IPS DF 6.9 (cell line): ENCODE measurements around the gene ACCSL.

Experiments
- DNase-seq: peaks from one replicate; pipeline ENCODE4 v3.0.0-alpha.2; 2013; ENCODE audit warnings: low read depth, low spot score
- H3K27ac ChIP-seq: one replicate; pipeline ENCODE4 v1.5.1; 2013; ENCODE audit warnings: low read length, control low read depth
- H3K27me3 ChIP-seq: 2 replicates; pipeline ENCODE4 v1.6.1; 2013; ENCODE audit warnings: mild to moderate bottlenecking, low read length; ENCODE audit not compliant: control insufficient read depth, insufficient read depth
- H3K36me3 ChIP-seq: 2 replicates; pipeline ENCODE4 v1.6.1; 2013; ENCODE audit warnings: low read length; ENCODE audit not compliant: control insufficient read depth, insufficient read depth
- H3K4me1 ChIP-seq: 2 replicates; pipeline ENCODE4 v1.6.1; 2013; ENCODE audit warnings: low read length; ENCODE audit not compliant: control insufficient read depth, insufficient read depth
- H3K4me3 ChIP-seq: 2 replicates; pipeline ENCODE4 v1.5.1; 2013; ENCODE audit warnings: mild to moderate bottlenecking, low read length
- H3K9me3 ChIP-seq: 2 replicates; pipeline ENCODE4 v1.6.1; 2013; ENCODE audit warnings: low read length, inconsistent platforms; ENCODE audit not compliant: control insufficient read depth, insufficient read depth
- WGBS: extraction: QIAGEN DNeasy Blood & Tissue Kit; methylation state at CpG from one replicate; pipeline ENCODE4 v1.1.7; 2013; ENCODE audit warnings: mixed read lengths, missing lambda C conversion rate; ENCODE audit not compliant: insufficient read length, insufficient coverage; 5-methylcytosine and 5-hydroxymethylcytosine counted together

Gene ACCSL

DNA sequence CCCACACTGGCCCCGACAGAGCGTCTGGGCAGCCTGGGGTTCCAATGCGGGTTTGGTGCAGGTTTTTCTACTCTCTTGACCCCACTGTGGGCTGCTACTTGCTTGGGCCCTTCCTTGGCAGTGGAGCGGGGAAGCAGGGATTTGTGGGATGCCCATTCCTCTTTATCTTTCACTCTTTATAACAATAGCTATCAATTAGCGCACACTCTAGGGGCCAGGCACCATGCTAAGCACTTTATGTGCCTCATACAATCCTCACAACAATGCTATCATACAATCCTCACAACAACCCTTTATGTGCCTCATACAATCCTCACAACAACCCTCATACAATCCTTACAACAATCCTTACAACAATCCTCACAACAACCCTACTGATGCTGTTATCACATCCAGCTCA, 31.0 kb downstream of the ACCSL start:
- WGBS: no CpG with 5 or more reads among the region's 5 CpGs
- no peaks in the 10 kb centered on the region for H3K36me3 ChIP-seq
- H3K9me3 ChIP-seq: no peaks in the 10 kb centered on the region
- H3K27me3 ChIP-seq: no peaks in the 10 kb centered on the region
- no peak overlapping the region for H3K4me3 ChIP-seq
- H3K4me1 ChIP-seq: no peaks in the 10 kb centered on the region
- no peak overlapping the region for H3K27ac ChIP-seq
- DNase-seq: no peak

DNA sequence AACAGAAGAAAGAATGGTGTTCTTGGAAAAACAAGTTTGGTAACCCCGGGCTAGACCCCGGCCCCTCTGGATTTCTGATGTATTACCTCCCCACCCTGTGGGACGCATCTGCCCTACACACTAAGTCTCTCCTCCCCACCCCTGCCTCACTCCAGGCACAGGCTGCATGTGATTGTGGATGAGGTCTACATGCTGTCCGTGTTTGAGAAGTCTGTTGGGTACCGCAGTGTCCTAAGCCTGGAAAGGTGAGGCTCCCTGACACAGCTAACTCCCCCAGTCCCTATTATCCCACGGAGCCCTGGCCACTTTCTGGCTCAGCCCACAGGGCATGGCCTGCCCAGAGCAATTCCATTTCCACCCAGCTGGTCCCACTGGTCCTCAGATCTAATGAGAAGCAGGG, 31.6 kb downstream of the ACCSL start:
- H3K27ac ChIP-seq: no peak overlapping the region
- no peaks in the 10 kb centered on the region for H3K9me3 ChIP-seq
- H3K4me3 ChIP-seq: no peak overlapping the region
- DNase-seq: no peak
- no peaks in the 10 kb centered on the region for H3K36me3 ChIP-seq
- WGBS: no CpG with 5 or more reads among the region's 6 CpGs
- H3K4me1 ChIP-seq: no peaks in the 10 kb centered on the region
- no peaks in the 10 kb centered on the region for H3K27me3 ChIP-seq

DNA sequence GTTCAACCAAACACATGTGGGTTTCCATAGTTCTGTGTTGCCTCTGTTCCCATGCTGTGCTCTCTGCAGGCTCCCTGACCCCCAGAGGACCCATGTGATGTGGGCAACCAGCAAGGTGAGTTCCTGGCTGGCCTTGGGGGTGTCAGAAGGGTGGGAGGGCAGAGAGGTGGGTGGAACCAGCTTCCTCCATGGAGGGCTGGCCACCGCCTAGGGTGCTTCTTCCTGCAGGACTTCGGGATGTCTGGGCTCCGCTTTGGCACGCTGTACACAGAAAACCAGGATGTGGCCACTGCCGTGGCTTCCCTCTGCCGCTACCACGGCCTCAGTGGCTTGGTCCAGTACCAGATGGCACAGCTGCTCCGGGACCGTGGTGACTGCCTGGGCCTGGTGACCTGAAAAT, 33.2 kb downstream of the ACCSL start:
- H3K36me3 ChIP-seq: no peaks in the 10 kb centered on the region
- WGBS: no CpG with 5 or more reads among the region's 9 CpGs
- DNase-seq: no peak
- H3K4me1 ChIP-seq: no peaks in the 10 kb centered on the region
- H3K27ac ChIP-seq: no peak overlapping the region
- H3K9me3 ChIP-seq: no peaks in the 10 kb centered on the region
- no peak overlapping the region for H3K4me3 ChIP-seq
- H3K27me3 ChIP-seq: no peaks in the 10 kb centered on the region

DNA sequence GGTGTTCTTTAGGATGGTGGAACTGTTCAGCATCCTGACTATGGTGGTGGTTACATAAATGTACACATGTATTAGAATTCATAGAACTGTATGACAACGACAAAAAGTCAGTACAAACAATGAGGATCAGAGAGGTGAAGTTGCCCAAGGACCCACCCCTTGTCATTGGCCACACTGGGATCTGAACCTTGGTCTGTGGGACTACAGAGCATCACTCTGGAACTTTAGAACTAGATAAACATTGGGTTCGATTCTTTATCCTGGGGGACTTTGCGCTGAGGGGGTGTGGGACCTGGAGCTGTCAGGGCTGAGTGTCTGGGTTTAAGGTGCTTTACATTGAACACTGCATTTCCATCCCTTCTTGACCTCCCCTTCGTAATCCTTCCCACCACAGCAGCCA, 34.9 kb downstream of the ACCSL start:
- no CpG with 5 or more reads among the region's 4 CpGs for WGBS
- no peaks in the 10 kb centered on the region for H3K36me3 ChIP-seq
- no peak overlapping the region for H3K27ac ChIP-seq
- no peaks in the 10 kb centered on the region for H3K4me1 ChIP-seq
- H3K4me3 ChIP-seq: no peak overlapping the region
- H3K9me3 ChIP-seq: no peaks in the 10 kb centered on the region
- no peaks in the 10 kb centered on the region for H3K27me3 ChIP-seq
- no peak for DNase-seq

DNA sequence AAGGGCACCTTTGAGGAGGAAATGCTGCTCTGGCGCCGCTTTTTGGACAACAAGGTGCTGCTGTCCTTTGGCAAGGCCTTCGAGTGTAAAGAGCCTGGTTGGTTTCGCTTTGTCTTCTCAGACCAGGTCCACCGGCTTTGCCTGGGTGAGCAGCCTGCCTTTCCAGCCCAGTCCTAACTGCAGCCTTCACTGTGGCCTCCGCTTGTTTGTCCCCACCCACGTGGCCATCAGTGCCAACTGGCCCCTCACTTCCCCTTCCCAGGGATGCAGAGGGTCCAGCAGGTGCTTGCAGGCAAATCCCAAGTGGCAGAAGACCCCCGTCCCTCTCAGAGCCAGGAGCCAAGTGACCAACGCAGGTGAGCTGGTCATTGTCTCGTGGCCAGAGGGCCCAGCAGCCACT, 35.7 kb downstream of the ACCSL start:
- H3K27ac ChIP-seq: no peak overlapping the region
- no peak overlapping the region for H3K4me3 ChIP-seq
- WGBS: no CpG with 5 or more reads among the region's 10 CpGs

DNA sequence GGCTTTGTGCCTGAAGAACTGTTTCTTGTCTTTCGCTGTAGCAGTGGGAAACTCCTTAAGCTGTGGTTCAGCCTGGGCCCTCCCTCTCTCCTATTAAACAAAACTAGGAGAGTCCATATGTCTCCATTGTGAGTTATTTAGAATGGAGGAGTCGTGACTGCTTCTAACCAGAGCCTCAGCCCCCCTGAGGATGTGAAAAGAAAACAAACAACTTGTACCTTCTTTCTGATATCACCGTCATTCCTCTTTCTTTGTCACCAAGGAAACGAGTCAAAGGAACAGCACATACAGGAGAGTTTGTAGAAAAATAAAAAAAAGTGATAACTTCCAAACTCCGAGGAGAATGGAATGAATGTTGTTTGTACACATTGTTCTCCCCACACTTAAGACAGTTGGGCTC, 36.1 kb downstream of the ACCSL start:
- WGBS: no CpG with 5 or more reads among the region's 5 CpGs
- no peaks in the 10 kb centered on the region for H3K36me3 ChIP-seq

More for the DNA sequence above, 35.7 kb downstream of the ACCSL start:
- Histone ChIP-seq H3K36me3 (no peaks in the 10 kb centered on the region), H3K4me1 (no peaks in the 10 kb centered on the region), H3K9me3 (no peaks in the 10 kb centered on the region), H3K27me3 (no peaks in the 10 kb centered on the region)
- no peak for DNase-seq

DNA sequence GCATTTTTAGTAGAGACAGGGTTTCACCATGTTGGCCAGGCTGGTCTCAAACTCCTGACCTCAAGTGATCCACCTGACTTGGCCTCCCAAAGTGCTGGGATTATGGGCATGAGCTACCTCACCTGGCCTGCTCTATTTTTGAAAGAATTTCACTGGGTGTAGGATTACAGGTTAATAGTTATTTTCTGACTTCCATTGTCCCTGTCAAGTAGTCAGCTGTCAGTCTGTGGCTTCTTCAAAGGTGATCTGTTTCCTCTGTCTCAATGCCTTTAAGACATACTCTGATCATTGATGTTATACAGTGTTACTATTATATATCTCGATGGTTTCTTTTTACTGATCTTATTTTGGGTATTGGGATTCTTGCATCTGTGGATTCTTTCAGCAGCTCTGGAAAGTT, 37.5 kb downstream of the ACCSL start:
- Histone ChIP-seq H3K4me3 (no peak overlapping the region), H3K36me3 (no peaks in the 10 kb centered on the region)
- WGBS: no CpG with 5 or more reads among the region's 1 CpG

More for the DNA sequence above, 36.1 kb downstream of the ACCSL start:
- H3K4me1 ChIP-seq: no peaks in the 10 kb centered on the region
- no peaks in the 10 kb centered on the region for H3K9me3 ChIP-seq
- DNase-seq: no peak
- no peaks in the 10 kb centered on the region for H3K27me3 ChIP-seq
- H3K4me3 ChIP-seq: no peak overlapping the region
- no peak overlapping the region for H3K27ac ChIP-seq

DNA sequence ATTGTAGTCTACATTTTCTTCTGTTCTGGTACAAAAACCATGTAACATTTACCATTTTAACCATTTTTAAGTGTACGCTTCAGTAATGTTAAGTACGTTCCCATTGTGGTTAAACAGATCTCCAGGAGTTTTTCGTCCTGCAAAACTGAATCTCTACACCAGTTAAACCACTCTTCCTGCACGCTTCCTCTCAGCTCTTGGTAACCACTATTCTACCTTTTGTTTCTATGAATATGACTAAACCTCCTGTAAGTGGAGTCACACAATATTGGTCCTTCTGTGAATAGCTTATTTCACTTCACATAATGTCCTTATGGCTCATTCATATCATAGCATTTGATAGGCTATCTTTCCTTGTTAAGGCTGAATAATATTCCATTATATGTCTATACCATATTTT, 40.6 kb downstream of the ACCSL start:
- no peaks in the 10 kb centered on the region for H3K9me3 ChIP-seq
- H3K36me3 ChIP-seq: no peaks in the 10 kb centered on the region
- no peak for DNase-seq
- no peak overlapping the region for H3K27ac ChIP-seq
- no peak overlapping the region for H3K4me3 ChIP-seq
- no CpG with 5 or more reads among the region's 4 CpGs for WGBS
- H3K27me3 ChIP-seq: no peaks in the 10 kb centered on the region
- H3K4me1 ChIP-seq: no peaks in the 10 kb centered on the region

More for the DNA sequence above, 37.5 kb downstream of the ACCSL start:
- Histone ChIP-seq H3K4me1 (no peaks in the 10 kb centered on the region), H3K27me3 (no peaks in the 10 kb centered on the region), H3K9me3 (no peaks in the 10 kb centered on the region), H3K27ac (no peak overlapping the region)
- DNase-seq: no peak

DNA sequence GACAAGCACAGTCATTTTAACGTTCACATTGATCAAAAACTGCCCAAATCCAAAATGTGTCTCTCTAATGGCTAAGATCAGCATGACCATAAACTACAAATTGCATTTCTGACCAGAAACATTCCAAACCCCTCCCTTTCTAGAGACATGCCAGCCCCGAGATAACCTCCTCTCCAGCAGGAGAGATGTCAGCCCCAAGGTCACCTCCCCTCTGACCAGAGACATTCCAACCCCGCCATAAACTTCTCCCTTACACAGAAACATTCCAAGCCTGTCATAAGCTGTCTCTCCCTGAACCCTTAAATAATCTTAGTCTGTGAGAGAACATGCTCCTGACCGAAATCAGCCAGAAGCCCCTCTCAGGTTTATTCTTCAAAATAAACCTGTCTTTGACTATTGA, 41.1 kb downstream of the ACCSL start:
- H3K27ac ChIP-seq: no peak overlapping the region
- DNase-seq: no peak
- no peaks in the 10 kb centered on the region for H3K9me3 ChIP-seq
- no CpG with 5 or more reads among the region's 4 CpGs for WGBS
- no peak overlapping the region for H3K4me3 ChIP-seq
- no peaks in the 10 kb centered on the region for H3K36me3 ChIP-seq
- H3K27me3 ChIP-seq: no peaks in the 10 kb centered on the region
- H3K4me1 ChIP-seq: no peaks in the 10 kb centered on the region

DNA sequence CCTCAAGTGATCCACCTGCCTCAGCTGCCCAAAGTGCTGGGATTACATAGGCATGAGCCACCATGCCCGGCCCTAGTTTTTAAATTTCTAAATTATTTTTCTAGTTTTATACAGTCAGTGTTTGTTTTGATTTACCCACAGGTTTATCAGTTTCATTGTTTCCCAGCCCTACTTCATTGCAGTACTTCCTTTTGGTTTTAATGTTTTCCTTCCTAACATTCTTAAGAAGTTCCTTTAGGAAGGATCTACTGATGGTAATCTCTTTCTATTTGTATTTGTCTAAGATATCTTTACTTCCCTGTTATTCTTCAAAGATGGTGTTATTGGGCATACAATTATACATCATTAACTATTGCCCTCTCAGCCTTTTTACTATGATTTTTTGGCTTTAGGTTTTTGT, 42.8 kb downstream of the ACCSL start:
- Histone ChIP-seq H3K36me3 (no peaks in the 10 kb centered on the region), H3K9me3 (no peaks in the 10 kb centered on the region), H3K4me3 (no peak overlapping the region), H3K27me3 (no peaks in the 10 kb centered on the region), H3K4me1 (no peaks in the 10 kb centered on the region), H3K27ac (no peak overlapping the region)
- no CpG with 5 or more reads among the region's 1 CpG for WGBS
- DNase-seq: no peak

DNA sequence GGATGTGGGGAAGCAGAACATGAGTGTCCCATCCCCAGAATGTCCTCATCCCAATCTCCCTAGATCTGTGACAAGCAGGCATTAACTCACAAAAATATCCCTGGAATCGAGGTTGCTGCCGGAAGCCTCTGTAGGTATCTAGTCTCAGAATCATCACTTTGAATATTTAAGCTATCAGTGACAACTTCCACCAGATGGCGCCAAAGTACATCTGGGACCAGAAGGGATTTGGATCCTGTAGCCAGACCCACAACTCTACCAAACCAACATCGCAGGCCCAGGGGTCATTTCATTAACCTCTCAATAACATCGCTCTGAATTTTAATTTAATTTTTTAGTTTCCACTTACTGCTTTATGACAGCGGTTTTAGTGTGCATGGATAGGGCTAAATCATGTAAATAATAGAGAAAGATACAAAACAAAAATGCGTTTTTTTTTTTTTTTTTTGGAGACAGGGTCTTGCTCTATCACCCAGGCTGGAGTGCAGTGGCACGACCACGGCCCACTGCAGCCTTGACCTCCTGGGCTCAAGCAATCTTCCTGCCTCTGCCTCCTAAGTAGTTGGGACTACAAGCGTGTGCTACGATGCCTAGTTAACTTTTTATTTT, 46.6 kb downstream of the ACCSL start:
- H3K4me1 ChIP-seq: no peaks in the 10 kb centered on the region
- no peaks in the 10 kb centered on the region for H3K36me3 ChIP-seq
- no peaks in the 10 kb centered on the region for H3K27me3 ChIP-seq
- DNase-seq: peak; percentile 85
- no peak overlapping the region for H3K27ac ChIP-seq
- no peaks in the 10 kb centered on the region for H3K9me3 ChIP-seq
- WGBS: no CpG with 5 or more reads among the region's 11 CpGs
- H3K4me3 ChIP-seq: no peak overlapping the region
